Fibroblast of lung (primary cell): ENCODE measurements around the gene WWOX.

Source experiments
- EZH2 ChIP-seq: IDR thresholded peaks from 2 replicates; pipeline ENCODE4 v1.5.1; 2012; ENCODE audit warnings: low read length, control low read depth, mild to moderate bottlenecking; ENCODE audit errors: missing control alignments
- TF ChIP-seq, protein P1 (sequence below), 2 donors: IDR thresholded peaks in 1 of 2; conservative IDR thresholded peaks in 1 of 2; 1 replicate in 1 of 2; 2 replicates in 1 of 2; pipeline ENCODE4 v1.5.1; 2011 to 2012; ENCODE audit warnings: low read length in 2 of 2, control low read depth in 1 of 2, inconsistent platforms in 1 of 2, low read depth in 1 of 2, mild to moderate bottlenecking in 1 of 2

- TF ChIP-seq, protein P1, sequence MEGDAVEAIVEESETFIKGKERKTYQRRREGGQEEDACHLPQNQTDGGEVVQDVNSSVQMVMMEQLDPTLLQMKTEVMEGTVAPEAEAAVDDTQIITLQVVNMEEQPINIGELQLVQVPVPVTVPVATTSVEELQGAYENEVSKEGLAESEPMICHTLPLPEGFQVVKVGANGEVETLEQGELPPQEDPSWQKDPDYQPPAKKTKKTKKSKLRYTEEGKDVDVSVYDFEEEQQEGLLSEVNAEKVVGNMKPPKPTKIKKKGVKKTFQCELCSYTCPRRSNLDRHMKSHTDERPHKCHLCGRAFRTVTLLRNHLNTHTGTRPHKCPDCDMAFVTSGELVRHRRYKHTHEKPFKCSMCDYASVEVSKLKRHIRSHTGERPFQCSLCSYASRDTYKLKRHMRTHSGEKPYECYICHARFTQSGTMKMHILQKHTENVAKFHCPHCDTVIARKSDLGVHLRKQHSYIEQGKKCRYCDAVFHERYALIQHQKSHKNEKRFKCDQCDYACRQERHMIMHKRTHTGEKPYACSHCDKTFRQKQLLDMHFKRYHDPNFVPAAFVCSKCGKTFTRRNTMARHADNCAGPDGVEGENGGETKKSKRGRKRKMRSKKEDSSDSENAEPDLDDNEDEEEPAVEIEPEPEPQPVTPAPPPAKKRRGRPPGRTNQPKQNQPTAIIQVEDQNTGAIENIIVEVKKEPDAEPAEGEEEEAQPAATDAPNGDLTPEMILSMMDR (conservative IDR thresholded peaks at IDR 0.05 in 1 of 2, IDR thresholded peaks at IDR 0.05 in 1 of 2; ENCODE audit: low read depth in 1 of 2, low read length in 2 of 2): peak in 1 of 2 donors; percentile 12
- no peak for TF ChIP-seq EZH2
Observed at GRCh38 chr16:78227855-78228254, 128.4 kb downstream of the WWOX start.
